ENCODE measurements around the gene RPTOR.

- TF ChIP-seq, protein P1, sequence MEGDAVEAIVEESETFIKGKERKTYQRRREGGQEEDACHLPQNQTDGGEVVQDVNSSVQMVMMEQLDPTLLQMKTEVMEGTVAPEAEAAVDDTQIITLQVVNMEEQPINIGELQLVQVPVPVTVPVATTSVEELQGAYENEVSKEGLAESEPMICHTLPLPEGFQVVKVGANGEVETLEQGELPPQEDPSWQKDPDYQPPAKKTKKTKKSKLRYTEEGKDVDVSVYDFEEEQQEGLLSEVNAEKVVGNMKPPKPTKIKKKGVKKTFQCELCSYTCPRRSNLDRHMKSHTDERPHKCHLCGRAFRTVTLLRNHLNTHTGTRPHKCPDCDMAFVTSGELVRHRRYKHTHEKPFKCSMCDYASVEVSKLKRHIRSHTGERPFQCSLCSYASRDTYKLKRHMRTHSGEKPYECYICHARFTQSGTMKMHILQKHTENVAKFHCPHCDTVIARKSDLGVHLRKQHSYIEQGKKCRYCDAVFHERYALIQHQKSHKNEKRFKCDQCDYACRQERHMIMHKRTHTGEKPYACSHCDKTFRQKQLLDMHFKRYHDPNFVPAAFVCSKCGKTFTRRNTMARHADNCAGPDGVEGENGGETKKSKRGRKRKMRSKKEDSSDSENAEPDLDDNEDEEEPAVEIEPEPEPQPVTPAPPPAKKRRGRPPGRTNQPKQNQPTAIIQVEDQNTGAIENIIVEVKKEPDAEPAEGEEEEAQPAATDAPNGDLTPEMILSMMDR (conservative IDR thresholded peaks at IDR 0.05; ENCODE audit: low read depth, low read length): no peak
- no peak for TF ChIP-seq EZH2 (IDR thresholded peaks at IDR 0.05; ENCODE audit: low read length, unreplicated experiment)
- no peak for TF ChIP-seq EZH2phosphoT487 (IDR thresholded peaks at IDR 0.05; ENCODE audit: borderline replicate concordance, low read length)
Observed at GRCh38 chr17:80545499-80545826, 825 bp downstream of the RPTOR start.
